ENCODE data around the gene ANAPC7. TPM values are rescaled to one million over a fixed set of nuclear protein-coding genes. Genes with fewer than 3 reads are reported as not detected.
"Not testable (repeated sequence)": the region's sequence is repeated elsewhere in the genome, so short reads cannot be mapped to it uniquely, and the experiment has no call there.

The ANAPC7 gene
- total RNA-seq, 1 donor from 2014 or later: 48.1 TPM

DNA sequence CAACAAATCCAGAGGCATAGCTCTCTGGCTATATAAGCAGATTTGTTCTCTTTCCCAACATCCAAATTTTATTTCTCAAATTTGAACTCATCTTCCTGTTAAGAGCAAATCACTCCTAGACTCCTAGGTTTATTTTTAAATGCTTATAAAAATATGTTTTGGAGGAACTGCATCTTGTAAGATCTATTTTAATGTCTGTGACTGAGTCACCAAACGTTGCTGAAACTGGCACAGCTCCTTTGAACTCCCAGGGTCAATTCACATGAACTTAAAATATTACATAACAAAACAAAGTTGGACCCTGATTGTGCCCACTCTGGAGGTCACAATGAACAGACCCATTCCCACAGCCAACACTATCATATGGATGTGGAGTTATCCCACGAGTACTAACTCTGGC is 23.9 kb downstream of the ANAPC7 start:
- H3K27ac ChIP-seq: no peak overlapping the region
- no peak overlapping the region for H3K4me3 ChIP-seq
- H3K27me3 ChIP-seq (ENCODE audit: low read depth): no peaks in the 10 kb centered on the region
- H3K36me3 ChIP-seq: peaks cover 97% of the 10 kb centered on the region
- no peak for ATAC-seq
- no peak for DNase-seq
- H3K4me1 ChIP-seq: no peaks in the 10 kb centered on the region
- no peaks in the 10 kb centered on the region for H3K9me3 ChIP-seq
- intact Hi-C loops (cut with DNase I): no loop called here
- TF ChIP-seq, protein P1, sequence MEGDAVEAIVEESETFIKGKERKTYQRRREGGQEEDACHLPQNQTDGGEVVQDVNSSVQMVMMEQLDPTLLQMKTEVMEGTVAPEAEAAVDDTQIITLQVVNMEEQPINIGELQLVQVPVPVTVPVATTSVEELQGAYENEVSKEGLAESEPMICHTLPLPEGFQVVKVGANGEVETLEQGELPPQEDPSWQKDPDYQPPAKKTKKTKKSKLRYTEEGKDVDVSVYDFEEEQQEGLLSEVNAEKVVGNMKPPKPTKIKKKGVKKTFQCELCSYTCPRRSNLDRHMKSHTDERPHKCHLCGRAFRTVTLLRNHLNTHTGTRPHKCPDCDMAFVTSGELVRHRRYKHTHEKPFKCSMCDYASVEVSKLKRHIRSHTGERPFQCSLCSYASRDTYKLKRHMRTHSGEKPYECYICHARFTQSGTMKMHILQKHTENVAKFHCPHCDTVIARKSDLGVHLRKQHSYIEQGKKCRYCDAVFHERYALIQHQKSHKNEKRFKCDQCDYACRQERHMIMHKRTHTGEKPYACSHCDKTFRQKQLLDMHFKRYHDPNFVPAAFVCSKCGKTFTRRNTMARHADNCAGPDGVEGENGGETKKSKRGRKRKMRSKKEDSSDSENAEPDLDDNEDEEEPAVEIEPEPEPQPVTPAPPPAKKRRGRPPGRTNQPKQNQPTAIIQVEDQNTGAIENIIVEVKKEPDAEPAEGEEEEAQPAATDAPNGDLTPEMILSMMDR (IDR thresholded peaks at IDR 0.05): no peak

DNA sequence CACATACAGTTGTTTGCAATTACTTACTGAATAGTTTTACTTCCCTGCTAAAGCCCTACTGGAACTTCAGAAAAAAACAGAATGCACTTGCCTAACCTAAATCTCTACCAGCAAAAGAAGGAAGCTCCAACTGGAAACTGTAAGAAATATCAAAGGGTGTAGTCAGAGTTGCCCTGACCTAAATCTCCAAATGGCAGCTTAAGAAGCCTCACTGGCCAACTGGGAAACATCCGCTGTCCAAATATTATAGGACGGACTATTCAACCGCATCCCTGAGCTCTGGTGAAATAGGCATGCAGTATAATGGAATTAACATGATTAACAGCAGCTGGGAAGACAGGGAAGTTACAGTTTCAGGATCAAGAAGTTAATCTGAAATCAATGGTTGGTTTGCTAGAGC is 24.3 kb downstream of the ANAPC7 start:
- Histone ChIP-seq H3K4me3 (no peak overlapping the region), H3K27me3 (ENCODE audit: low read depth) (no peaks in the 10 kb centered on the region), H3K27ac (no peak overlapping the region), H3K4me1 (no peaks in the 10 kb centered on the region), H3K36me3 (peaks cover 97% of the 10 kb centered on the region), H3K9me3 (no peaks in the 10 kb centered on the region)
- intact Hi-C loops (cut with DNase I): no loop called here
- TF ChIP-seq, protein P1 (IDR thresholded peaks at IDR 0.05): no peak
- ATAC-seq: peak; percentile 52 to 57
- no peak for DNase-seq

DNA sequence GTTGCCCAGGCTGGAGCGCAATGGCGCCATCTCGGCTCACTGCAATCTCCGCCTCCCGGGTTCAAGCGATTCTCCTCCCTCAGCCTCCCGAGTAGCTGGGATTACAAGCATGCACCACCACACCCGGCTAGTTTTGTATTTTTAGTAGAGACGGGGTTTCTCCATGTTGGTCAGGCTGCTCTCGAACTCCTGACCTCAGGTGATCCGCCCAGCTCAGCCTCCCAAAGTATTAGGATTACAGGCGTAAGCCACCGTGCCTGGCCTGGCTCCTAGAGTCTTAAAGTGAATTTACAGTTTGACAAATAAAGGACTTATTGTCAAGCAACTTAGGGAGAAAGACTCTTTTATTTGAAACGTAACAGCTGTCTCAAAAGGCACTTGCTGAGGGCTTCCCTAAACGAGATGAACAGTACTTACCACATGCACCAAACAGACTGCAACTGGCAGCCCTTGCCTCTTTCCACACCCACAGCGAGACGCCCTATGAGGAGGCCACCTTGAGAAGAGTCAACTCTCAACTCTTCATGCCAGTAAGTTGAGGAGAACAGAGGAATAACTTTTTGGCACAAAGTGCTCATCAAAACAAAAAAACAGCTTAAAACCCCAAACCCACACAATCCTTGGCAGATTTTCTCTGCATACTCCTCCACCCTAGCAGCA is 25.2 kb downstream of the ANAPC7 start:
- H3K27ac ChIP-seq; H3K4me1 ChIP-seq; intact Hi-C loops (cut with DNase I); H3K27me3 ChIP-seq (ENCODE audit: low read depth); DNase-seq; ATAC-seq; H3K9me3 ChIP-seq; H3K4me3 ChIP-seq: not testable (repeated sequence)
- peaks cover 100% of the 10 kb centered on the region for H3K36me3 ChIP-seq

DNA sequence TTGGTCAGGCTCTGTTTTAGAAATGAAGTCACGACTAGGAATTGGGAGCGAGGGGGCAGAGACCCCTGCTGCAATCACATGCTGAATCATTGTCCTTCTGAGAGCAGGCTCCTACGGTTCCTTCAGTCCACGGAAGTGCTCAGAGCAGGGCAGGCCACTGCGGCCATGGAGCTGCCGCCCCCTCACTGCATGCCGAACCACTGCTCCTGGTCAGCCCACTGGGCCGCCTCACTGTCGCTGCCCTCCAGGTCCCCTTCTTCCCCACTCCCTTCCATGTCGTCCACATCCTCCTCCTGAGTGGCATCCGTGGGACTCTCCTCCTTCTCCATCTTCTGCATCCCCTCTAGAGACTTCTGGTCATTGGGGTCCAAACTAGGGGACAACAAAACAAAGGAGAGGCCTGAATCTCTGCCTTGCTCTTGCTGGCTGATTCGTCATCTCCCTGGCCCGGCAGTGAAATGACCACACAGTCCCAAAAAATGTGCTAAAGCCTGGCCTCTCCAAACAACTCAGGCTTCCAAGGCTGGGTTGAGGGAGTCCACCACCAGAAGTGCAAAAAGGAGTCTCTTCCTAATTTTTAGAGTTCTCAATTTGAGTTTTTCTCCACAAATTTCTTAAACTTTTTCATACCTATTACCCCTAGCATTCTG is 29.4 kb downstream of the ANAPC7 start:
- Histone ChIP-seq H3K4me3 (no peak overlapping the region), H3K4me1 (peaks cover 20% of the 10 kb centered on the region), H3K27ac (no peak overlapping the region), H3K36me3 (peaks cover 76% of the 10 kb centered on the region), H3K27me3 (ENCODE audit: low read depth) (no peaks in the 10 kb centered on the region), H3K9me3 (no peaks in the 10 kb centered on the region)
- intact Hi-C loops (cut with DNase I): no loop called here
- TF ChIP-seq, protein P1 (IDR thresholded peaks at IDR 0.05): no peak
- ATAC-seq: no peak
- no peak for DNase-seq

DNA sequence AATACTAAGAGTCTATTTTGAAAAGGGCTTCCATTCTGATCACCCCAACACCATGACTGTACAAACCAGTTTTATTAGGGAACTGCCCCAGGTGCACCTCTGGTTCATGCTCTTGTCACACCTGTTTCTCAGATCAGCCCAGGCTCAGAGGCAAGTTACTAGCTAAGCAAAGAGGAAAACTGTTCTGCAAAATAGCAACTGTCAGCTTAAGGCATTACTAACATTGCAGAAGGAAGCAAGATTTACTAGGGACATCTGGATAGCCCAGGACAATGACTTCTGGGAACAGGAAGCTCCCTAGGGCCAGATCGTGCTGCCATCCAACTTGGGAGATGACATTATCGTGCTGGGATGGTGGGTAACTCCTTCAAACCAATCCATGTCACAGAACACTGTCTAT is 30.1 kb downstream of the ANAPC7 start:
- intact Hi-C loops (cut with DNase I): no loop called here
- Histone ChIP-seq H3K4me1 (peaks cover 20% of the 10 kb centered on the region), H3K36me3 (peaks cover 70% of the 10 kb centered on the region), H3K27ac (no peak overlapping the region), H3K9me3 (no peaks in the 10 kb centered on the region), H3K4me3 (no peak overlapping the region), H3K27me3 (ENCODE audit: low read depth) (no peaks in the 10 kb centered on the region)
- ATAC-seq: no peak
- no peak for DNase-seq
- TF ChIP-seq, protein P1 (IDR thresholded peaks at IDR 0.05): no peak

DNA sequence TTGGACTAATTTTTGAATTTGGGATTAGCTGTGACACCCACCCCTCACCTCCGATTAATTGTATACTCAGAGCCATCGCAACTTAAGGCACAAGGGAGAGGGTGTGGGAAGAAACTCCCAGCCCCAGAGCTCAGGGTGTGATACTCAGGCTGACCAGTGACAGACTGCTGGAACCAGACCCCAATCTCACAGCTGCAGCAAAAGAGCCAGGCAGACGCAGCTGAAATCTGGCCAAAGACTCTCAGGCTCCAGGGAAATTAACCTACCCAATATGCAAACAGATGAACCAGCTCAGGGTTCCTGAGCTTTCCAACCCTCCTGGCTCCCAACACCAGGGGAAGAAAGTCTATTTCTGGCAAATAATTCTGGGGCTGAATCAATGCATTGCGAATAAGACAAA is 30.5 kb downstream of the ANAPC7 start:
- DNase-seq: no peak
- peaks cover 20% of the 10 kb centered on the region for H3K4me1 ChIP-seq
- intact Hi-C loops (cut with DNase I): no loop called here

More for the DNA sequence above, 30.5 kb downstream of the ANAPC7 start:
- TF ChIP-seq, protein P1 (IDR thresholded peaks at IDR 0.05): no peak
- Histone ChIP-seq H3K27ac (no peak overlapping the region), H3K4me3 (no peak overlapping the region), H3K36me3 (peaks cover 66% of the 10 kb centered on the region), H3K27me3 (ENCODE audit: low read depth) (no peaks in the 10 kb centered on the region), H3K9me3 (no peaks in the 10 kb centered on the region)
- no peak for ATAC-seq

Measured in lower lobe of right lung (tissue), 2 donors.